ENCODE data around the gene SNAP25.

SNAP25 gene

DNA sequence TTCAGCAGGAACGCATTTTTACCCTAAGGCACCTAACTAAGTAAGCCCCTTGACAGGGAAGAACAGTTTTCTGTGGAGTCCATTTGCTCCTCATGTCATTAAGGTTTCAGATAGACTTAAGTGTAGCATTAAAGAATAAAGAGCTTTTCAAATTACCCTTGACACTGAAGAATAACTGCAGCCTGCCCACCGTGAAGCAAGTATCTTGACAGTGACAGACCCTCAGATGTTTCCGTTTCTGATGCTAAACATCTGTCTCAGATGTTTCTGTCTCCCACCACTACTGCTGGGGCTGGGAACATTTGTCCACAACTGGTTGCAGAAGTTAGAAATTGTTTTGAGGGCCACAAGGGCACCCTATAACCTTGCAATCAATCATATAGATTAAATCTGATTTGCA is 50.0 kb downstream of the SNAP25 start:
- DNase-seq, result no peak

DNA sequence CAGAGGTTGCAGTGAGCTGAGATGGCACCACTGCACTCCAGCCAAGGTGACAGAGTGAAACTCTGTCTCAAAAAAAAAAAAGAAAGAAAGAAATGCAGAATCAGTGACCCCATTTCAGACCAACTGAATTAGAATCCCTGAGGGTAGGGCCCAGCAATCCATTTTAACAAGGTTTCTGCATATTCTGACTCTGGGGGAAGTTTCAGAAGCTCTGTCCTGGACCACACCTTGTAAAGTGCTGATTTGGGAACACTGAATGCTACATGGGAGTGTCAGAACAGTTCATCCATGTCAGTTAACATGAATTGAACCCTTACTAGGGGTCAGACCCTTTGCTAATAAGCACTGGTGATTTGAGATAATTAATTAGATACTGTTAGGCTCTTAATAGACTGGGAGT is 52.0 kb downstream of the SNAP25 start:
- no peak for DNase-seq

DNA sequence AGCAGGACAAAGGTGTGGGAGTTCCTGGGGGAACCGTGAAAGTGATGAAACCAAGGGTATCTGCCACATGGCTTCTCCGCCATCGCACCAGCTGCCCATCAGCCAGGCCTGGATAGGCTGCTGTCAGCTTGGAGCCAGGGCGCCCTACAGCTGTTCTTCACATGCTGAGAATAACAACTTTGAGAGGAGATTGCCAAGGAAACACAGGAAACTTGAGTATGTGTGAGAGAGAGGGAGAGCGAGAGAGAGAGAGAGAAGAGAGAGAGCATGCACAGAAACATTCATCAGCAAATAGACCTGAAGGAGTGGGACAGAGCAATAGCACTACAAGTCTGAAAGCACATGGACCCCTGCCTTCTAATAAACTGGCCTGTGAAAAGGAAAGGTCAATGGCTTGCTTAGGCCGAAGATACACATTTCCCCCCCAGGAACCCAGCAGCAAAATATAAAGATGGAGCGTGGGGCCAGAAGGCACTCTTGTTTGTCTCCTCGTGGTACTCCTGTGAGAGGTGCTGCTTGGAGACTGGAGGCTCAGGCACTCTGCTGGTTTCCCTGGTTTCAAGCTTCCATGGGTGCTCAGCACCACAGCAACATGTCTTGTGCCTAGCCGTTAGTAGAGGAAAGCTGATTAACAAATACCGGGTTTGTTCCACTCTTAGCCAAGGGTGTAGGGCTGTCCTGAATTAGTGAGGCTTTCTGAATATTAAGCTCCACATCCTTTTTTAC is 53.0 kb downstream of the SNAP25 start:
- no peak for DNase-seq

DNA sequence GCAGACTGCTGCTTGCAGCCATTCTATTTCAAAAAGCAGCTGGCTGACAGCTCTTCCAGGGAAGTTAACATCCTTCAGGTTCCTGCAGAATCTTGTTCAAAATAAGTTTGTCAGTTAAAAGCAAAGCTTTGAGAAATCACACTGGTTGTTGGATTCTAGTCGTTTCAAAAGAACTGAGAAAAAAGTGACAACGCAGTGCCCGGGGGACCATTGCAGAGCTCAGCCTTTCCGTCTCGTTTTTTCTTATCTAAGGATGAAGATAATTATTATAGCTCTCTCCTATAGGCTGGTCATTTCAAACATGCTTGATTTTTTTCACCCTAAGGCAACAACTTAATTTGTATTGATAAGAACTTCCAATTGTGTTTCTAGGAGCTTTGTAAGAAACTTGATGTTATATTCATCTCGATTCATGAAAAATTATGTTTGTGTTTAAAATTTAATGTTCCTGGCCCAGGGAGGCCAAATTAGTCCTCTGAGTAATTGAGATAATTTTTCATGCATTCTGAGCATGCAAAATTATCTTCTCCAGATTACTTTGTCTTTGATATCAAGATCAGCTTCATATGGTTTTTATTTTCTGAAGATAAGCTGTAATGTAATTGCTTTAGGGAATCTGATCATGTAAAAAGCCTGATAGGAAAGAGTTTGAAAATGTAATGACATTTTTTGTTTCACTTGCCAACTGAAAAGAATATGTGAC is 58.4 kb downstream of the SNAP25 start:
- DNase-seq, result no peak

DNA sequence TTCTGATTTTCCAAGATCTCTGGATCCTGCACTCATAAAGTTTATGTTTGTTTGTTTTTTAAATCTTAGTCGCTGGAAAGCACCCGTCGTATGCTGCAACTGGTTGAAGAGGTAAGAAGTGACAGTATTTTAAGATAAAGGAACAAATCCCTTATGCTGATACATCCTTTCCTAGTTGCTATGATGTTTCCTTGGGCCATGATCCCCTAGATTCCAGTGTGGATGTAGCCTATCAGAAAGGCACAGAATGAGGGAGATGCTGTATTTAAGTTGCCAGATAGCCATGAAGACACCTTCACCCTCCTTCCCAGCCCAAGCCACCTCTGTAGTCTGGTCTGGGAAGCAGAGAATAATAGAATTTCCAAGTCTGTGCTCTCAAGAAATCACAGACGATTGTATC is 59.0 kb downstream of the SNAP25 start:
- DNase-seq, result no peak

DNA sequence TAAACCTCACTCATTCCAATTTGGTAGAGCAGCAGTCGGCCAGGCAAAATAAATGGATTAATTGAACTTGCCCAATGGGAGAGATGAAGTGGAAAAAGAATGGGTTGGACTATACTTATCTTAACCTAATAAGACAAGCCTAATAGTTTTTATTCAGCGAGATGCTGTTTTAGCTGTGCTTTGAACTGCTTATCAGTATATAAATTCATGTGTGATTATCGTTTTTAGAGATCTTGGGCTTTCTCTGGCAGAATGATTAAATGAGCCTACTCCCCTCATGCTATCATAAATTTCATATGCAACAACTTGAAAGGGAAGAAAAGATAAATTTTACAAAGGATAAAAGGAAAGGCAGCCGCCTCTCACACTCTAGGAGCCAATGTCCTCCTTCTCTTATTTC is 59.8 kb downstream of the SNAP25 start:
- DNase-seq, result no peak

DNA sequence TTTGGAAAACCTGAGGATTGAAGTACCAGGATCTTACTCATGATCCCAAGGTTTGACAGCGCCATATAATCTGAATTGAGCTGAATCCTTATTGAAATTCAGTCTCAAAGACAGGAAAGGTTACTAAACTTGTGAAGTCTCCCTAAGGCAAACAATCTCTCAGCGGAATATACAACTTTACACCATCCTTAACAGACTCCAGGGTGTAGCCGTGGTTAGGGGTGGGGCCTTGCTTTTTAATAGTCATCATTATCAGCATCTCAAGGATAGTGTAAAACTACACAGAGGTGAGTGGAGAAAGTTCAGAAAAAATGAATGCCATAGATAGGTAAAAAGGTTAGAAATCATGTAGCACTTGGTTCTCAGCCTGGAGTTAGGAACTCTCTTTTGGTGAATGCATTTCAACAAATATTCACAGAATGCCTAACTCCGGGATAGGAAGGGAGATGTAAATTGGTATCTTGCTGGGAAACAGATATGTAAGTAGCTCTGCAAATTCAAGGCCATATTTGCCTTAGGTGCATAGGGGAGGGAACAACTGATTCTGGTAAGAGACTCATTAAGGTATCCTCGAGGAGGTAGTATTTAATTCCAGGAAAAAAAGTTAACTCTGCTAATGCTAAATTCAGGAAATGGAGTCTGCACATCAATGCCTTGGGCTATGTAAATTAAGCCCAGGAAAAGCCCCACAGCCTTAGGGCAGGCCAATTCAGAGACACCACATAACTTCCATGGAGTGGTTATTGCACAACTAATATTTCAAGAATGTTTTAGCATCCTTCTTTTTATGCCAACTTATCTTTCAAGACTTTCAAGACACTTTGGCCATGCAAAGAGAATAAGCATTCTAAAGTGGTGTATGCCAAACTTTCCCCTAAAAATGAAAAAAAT is 61.6 kb downstream of the SNAP25 start:
- no peak for DNase-seq

DNA sequence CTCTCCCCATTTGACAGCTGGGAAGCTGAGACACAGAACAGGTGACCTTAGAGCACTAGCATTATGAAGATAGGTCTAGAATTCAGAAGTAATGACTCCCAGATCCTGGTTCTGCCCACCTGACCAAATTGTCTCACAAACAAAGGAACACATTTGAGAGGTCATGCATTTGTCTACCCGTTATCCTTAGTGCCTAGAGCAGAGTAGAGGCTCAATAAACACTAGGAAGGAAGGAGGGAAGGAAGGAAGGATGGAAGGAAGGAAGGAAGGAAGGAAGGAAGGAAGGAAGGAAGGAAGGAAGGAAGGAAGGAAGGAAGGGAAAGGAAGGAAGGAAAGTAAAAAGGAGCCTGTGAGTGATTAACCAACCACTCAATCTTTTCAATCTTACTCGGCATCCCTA is 63.3 kb downstream of the SNAP25 start:
- no peak for DNase-seq

DNA sequence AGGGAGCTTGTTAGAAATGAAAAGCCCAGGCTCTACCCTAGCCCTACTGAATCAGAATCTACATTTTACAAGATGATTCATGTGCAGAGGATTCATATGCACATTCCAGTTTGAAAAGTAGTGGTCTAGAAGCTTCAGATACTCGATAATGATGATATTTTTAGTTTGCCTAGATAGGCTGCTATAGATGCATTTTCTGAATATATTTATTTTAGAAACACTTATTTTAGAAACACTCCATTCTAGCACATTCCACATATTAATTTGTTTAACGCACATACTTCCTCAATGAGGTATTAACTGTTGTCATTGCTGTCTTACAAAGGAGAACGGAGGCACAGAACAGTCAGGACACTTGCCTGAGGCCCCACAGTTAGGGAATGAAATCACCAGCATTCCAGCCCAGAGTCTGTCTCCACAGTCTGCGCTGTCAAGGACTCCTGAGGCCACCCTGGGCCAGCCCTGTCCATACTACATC is 64.4 kb downstream of the SNAP25 start:
- DNase-seq, result no peak

DNA sequence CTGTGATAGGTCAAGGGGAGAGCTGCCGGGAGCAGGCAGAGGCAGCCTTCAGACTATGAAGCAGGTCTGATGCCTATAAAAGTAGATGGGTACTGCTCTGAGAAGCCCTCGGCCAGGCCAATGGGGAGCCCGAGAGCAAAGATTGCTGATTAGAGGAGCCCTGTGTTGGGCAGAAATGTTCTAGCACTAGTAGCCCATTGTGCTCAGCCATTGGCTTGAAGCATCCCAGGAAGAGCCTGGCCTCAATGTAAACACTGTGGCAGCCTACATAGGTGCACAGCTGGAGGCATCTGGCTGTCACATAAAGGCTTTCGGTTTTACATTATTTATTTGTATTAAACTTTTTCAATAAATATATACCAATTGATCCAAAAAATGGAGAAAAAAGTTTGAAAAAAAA is 67.7 kb downstream of the SNAP25 start:
- DNase-seq, result no peak

DNA sequence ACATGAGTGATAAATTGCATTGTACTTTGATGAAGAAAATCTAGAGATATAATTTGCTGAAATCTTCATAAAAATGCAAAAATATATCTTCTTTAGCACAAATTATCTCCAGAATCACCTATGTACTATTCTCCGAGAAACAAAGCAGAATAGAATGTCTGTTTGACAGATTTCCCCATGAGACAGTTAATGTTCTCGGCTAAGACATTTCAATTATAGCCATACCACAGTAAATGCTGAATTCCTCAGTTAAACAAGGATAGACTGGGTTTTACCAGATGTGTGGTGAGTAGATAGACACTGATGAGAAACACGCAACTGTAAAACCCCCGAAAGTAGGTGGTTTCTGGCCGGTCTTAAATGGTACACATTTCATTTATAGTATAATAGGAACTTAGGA is 69.8 kb downstream of the SNAP25 start:
- no peak for DNase-seq

DNA sequence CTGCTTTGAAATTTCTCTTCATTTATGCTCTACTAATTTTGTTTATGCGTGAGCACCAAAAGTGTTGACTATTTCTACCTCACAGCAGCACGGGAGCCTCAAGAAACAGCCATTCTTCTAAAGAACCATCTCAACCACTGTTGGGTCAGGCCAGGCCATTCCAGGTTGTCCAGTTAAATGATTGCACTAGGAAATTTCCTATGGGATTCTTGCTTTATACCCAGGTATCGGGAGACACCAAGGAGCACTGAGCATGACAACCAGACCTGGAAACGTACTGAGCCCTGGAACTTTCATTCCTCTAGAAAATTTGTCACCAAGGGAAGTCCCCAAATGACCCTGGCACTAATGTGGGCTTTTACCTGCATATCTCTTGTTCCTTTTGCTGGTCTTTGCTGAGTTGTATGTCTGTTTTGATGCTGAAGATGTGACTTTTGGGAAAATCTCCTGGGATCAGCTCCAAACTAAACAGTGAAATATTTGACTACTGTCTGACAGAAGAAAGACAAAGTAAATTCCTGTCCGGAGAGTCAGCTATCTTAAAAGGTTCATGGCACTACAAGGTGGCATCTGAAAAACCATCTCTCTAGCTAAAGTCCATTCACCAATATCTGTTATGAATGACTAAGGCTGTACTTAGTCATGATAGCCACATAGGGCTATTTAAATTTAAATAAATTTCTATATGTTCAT is 70.5 kb downstream of the SNAP25 start:
- DNase-seq, result no peak

DNA sequence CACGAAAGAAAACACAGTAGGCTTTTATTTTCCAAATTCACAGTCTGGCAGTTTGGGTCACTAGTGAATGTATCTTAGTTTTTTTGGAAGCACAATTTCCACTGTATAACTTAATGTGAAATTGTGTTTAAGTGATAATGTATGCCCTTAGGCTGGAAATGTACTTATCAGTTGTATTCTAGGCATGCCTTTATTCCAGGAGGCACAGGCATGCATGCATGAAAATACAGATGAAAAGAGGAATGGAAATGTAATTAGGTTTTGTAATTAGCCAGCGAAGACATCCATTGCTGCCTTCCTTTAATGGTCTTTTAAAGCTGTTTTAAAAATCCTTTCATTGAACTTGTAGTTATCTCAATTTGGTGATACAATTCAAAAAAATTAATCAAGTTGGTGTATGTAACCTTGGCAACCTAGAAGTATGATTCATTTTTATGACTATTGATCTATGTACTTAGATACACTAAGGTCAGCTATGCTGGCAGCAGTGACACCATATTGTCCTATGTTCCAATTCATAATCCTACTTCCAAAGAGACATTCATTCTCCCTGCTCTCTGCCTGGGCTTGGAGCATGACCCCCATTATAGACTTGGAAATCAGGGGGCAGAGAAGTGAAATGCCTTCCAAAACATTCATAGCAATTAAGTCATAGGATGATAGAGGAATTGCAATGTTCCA is 73.1 kb downstream of the SNAP25 start:
- no peak for DNase-seq

DNA sequence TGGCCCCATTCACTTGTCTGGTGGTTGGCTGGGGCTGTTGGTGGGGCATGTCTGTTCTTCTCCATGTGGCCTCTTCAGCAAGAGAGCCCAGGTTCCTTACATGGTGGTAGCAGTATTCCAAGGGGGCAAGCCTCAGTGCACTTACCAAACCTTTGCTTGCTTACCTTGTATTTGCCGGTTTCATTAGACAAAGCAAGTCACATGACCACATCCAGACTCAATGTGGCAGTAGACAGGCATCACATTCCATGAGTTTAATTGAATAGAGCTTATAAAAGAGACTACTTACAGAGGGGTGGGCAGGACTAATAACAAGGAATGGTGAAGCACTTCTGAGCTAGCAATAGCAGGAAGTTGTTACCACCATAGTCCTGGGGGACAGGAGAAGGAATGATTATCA is 78.6 kb downstream of the SNAP25 start:
- no peak for DNase-seq

DNA sequence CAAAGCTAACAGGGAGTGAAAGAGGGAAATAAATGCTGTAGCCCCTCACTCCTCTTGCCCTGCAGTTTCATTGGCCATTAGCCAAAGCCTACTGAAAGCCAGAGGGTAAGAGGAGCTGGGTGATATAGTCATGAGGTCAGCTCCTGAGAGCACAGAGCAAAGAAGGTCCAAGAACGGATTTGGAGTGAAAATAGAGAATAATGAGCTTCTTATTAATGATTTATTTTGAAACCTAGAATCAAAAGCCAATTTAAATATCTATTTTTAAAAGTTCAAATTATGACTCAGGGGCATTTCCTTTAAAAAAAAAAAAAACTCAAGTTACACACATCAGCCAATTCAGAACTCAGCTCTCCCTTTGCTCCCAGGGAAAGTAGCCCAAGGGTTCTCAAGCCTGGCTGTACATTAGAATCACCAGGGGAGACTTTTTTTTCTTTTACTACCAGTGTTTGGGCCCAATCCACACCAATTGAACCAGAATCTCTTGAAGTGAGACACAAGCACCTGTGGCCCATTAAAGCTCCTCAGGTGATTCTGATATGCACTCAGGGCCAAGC is 79.1 kb downstream of the SNAP25 start:
- DNase-seq, result no peak

DNA sequence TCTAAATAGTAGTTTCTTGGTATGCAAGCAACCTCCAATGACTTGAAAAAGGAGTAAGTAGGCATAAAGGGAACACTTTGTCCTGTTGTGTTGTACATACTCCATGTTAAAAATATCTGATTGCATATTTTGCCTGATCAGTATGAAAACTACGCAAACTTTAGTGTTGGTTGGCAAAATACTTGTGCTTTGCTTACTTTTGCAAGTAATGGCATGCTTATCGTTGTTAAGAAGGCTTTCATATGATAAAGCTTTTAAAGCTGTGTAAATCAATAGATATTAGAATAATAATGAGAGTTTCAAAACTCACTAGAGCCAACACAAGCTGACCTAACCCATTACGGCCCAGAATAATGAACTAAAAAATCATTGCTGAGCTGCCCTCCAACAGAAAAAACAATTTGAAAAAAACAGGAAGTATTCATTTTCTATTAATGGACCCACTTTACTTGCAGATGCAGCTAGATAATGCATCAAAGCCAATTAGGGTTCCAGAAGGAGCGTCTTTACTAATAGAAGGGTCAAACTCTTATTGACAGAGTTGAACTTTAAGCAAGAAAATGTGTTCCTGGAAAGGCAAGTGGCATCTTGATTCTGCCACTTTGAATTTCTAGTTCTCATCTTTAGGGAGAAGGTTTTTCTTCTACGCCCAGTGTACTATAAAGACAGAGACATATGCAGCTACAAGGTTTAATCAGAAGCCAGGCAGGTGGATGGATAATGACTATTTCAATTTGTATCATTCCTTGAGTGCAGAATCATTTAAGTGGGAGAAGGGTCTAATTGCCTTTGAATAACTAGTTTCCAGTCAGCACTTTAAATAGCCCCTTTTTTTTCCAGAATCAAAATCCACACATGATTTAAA is 82.2 kb downstream of the SNAP25 start:
- no peak for DNase-seq

DNA sequence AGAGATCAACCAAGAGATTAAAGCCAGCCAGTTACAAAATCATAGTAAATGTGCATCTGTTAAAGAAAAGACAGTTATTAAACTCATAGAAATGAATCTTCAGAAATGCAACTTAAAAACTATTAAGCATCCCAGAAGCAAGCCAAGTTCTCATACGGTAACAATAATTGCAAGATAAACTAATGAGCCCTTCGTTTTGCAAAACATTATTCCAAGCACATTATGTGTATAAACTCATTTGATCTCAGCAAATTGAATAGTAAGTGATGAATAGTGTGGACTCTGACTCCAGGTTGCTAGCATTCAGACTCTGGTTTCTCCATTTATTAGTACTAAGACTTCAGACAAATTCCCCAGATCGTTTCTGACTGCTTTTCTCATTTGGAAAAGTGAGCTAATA is 85.2 kb downstream of the SNAP25 start:
- DNase-seq, result no peak

DNA sequence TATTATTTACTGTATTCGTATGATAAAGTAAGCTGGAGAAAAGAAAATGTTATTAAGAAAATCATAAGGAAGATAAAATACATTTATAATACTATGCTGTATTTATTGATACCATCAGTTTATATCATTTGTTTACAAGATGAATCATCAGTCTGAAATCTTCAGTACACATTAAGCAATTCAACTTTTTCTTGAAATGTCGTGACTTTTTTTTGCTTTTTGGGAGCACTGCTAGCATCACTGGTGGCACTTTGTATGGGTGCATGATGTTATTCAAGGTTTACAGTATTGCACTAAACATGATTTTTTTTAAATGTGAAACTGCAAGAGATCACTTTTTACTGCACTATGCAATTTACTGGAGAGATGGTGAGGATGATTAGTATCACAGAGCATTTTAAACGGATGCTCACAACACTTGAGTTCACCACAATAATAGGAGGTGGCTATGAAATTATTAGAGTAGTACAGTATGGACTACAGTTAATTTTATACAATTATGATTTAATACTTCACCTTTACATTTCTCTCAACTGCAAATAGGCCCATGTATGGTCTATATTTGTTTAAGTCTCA is 85.9 kb downstream of the SNAP25 start:
- DNase-seq, result no peak

DNA sequence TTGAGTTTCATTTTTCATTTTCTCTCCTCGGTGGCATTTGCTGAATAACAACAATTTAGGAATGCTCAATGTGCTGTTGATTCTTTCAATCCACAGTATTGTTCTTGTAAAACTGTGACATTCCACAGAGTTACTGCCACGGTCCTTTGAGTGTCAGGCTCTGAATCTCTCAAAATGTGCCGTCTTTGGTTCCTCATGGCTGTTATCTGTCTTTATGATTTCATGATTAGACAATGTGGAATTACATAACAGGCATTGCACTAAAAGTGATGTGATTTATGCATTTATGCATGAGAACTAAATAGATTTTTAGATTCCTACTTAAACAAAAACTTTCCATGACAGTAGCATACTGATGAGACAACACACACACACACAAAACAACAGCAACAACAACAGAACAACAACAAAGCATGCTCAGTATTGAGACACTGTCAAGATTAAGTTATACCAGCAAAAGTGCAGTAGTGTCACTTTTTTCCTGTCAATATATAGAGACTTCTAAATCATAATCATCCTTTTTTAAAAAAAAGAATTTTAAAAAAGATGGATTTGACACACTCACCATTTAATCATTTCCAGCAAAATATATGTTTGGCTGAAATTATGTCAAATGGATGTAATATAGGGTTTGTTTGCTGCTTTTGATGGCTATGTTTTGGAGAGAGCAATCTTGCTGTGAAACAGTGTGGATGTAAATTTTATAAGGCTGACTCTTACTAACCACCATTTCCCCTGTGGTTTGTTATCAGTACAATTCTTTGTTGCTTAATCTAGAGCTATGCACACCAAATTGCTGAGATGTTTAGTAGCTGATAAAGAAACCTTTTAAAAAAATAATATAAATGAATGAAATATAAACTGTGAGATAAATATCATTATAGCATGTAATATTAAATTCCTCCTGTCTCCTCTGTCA is 88.1 kb downstream of the SNAP25 start:
- no peak for DNase-seq

DNA sequence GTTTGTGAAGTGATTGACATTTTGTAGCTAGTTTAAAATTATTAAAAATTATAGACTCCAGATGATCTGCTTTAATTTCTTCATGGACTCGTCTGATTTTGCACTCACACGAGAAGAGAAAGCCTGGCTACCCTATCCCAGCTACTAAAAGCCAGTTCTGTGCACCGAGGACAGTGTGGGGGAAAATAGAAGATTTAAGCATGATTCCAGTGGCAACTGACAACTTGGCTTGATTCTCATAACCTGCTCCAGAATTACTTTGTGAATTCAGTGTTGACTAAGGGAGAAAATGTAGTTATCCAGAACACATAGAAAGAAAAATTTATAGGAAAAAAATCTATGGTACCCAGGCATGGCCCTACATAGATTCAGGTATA is 88.7 kb downstream of the SNAP25 start:
- no peak for DNase-seq

Measured in stimulated activated CD4-positive, alpha-beta T cell treated with anti-CD3 and anti-CD28 coated beads, Interleukin-4, amount 100 ng/mL, for 4 hours (primary cell).